GOT3 (cell line): Measurements from ENCODE around the gene B4GALNT3.

Experiments used
- DNase-seq: peaks from one replicate; lab custom pipeline; 2025; ENCODE audit warnings: mixed read lengths; lab: John Stamatoyannopoulos, UW

B4GALNT3 gene

GRCh38 chr12:593396-594270 lies 133.9 kb downstream of the B4GALNT3 start:
- no peak for DNase-seq

GRCh38 chr12:597926-598568 lies 138.3 kb downstream of the B4GALNT3 start:
- DNase-seq, result no peak

GRCh38 chr12:599756-600155 lies 140.0 kb downstream of the B4GALNT3 start:
- DNase-seq, result no peak

- DNase-seq, result no peak
These were observed 142.4 kb downstream of the B4GALNT3 start for GRCh38 chr12:601976-602699.

- DNase-seq, result no peak
These were observed 142.9 kb downstream of the B4GALNT3 start for GRCh38 chr12:602700-603068.

GRCh38 chr12:604956-605355 lies 145.2 kb downstream of the B4GALNT3 start:
- DNase-seq, result no peak

GRCh38 chr12:607541-608001 lies 147.8 kb downstream of the B4GALNT3 start:
- DNase-seq, result no peak

- DNase-seq, result no peak
These were observed 148.7 kb downstream of the B4GALNT3 start for GRCh38 chr12:608413-608812.

- DNase-seq, result no peak
These were observed 149.2 kb downstream of the B4GALNT3 start for GRCh38 chr12:608921-609320.

- DNase-seq, result no peak
These were observed 152.0 kb downstream of the B4GALNT3 start for GRCh38 chr12:611721-612120.

GRCh38 chr12:612293-612692 lies 152.6 kb downstream of the B4GALNT3 start:
- no peak for DNase-seq

GRCh38 chr12:612886-613285 lies 153.1 kb downstream of the B4GALNT3 start:
- DNase-seq, result no peak
